ENCODE results near the gene PNKP.

DNA sequence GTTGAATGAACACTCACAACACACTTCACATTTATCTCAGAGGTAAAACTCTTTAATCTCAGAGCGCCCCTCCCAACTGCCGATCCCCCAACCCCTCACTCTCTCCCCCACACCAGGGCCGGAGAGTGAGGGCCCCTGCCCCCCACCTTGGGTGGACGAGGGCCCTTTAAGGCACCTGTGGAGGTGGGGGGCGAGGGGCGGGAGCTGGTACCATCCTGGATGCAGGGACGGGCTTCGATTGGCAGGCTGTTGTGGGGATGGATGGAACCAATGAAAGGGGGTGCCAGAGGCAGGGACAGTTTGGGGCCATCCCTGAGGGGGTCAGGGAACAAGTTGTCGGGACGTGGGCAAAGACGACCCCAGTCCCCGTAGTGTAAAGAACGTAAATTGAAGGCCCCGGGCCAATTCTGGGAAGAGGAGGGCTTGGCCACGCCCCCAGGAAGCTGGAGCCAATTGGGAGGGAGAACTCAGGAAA lies 1.7 kb upstream of the PNKP start:
- no peak for TF ChIP-seq PAX5 (IDR thresholded peaks at IDR 0.05; ENCODE audit: insufficient read depth, low read length, severe bottlenecking)
- no peak for TF ChIP-seq SPI1 (IDR thresholded peaks at IDR 0.05; ENCODE audit: low read depth, low read length)
- TF ChIP-seq POLR2A (IDR thresholded peaks at IDR 0.05; ENCODE audit: low read depth, low read length), result no peak; the same call in 1 of the 2 replicates
- TF ChIP-seq POU2F2 (IDR thresholded peaks at IDR 0.05; ENCODE audit: low read depth, low read length), result no peak
- TF ChIP-seq TAF1 (IDR thresholded peaks at IDR 0.05; ENCODE audit: low read depth, low read length), result no peak
